Measurements from ENCODE around the gene VTI1B. TPM values are rescaled to one million over a fixed set of nuclear protein-coding genes. Genes with fewer than 3 reads are reported as not detected.

The VTI1B gene
- total RNA-seq, 1 donor from 2014 or later = 108 TPM

DNA sequence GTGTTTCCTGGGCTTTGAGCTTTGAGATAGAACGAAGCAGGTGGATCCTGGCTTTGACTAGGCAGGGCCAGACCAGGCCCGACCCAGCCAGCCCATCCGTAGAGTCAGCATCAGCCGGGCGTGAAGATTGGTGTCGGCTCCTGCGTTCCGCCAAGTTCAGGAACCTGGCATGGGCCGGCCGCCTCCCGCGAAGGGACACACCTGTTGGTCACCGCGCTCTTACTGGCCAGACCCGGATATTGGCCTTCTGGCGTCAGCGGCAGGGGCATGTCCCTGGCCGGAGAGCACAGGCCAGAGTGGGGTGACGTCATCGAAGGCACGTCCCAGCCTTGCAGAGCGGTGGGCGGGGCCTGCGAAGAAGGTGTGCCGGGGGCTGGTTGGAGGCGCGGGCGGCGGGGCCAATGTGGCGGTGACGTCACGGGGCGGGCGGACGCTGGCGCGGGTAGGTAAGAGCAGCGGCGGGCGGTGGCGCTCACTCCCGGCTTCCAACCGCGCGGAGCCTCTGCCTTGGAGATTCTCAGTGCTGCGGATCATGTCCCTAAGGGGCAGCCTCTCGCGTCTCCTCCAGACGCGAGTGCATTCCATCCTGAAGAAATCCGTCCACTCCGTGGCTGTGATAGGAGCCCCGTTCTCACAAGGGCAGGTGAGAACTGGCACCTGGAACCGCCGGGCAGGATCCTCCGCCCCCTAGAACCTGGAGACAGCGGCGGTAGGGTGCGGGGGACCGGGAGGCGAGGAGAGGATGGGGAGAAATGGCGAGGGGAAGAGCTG, 54.8 kb downstream of the VTI1B start, which contains the start of gene ARG2:
Gene ARG2, plus strand, starts transcription at position 475 of the 771 bp plus-strand sequence. Its CDS starts 58 bp downstream, at position 533.
- Histone ChIP-seq H3K27ac (peak within 1 kb of the TSS; percentile 70), H3K27me3 (ENCODE audit: low read depth) (no peaks in the 10 kb centered on the region), H3K4me3 (peak within 1 kb of the TSS; percentile 72), H3K4me1 (peaks cover 22% of the 10 kb centered on the region), H3K36me3 (no peaks in the 10 kb centered on the region), H3K9me3 (no peaks in the 10 kb centered on the region)
- DNase-seq = peak; percentile 100
- peak; percentile 99 for ATAC-seq
- intact Hi-C loops (cut with DNase I) = loop anchor here (10.0 kb wide), 1 partner anchor 85 kb away; the partner anchor contains the start of gene RDH12
- TF ChIP-seq, protein P1, sequence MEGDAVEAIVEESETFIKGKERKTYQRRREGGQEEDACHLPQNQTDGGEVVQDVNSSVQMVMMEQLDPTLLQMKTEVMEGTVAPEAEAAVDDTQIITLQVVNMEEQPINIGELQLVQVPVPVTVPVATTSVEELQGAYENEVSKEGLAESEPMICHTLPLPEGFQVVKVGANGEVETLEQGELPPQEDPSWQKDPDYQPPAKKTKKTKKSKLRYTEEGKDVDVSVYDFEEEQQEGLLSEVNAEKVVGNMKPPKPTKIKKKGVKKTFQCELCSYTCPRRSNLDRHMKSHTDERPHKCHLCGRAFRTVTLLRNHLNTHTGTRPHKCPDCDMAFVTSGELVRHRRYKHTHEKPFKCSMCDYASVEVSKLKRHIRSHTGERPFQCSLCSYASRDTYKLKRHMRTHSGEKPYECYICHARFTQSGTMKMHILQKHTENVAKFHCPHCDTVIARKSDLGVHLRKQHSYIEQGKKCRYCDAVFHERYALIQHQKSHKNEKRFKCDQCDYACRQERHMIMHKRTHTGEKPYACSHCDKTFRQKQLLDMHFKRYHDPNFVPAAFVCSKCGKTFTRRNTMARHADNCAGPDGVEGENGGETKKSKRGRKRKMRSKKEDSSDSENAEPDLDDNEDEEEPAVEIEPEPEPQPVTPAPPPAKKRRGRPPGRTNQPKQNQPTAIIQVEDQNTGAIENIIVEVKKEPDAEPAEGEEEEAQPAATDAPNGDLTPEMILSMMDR (IDR thresholded peaks at IDR 0.05) = no peak

DNA sequence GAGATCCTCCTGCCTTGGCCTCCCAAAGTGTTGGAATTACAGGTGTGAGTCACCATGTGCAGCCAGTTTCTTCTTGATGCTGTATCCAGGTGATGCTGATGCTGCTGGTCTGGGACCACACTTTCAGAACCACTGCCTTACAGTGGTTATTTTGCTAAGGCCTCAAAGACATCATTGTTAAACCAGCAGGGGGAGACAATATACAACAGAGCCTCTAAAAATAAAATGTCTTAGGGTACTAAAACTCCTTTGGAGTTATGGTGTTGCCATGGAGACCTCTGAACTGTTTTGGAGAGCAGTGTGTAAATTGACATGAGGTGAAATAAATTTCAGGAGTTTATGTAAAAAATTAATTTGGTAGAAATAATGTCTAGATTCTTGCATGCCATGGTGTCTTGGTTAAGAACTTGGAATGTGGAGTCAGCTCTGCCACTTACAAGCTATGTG, 55.8 kb downstream of the VTI1B start:
- no peaks in the 10 kb centered on the region for H3K36me3 ChIP-seq
- TF ChIP-seq, protein P1 (IDR thresholded peaks at IDR 0.05) = peak; percentile 60
- no peak for DNase-seq
- H3K4me3 ChIP-seq = no peak overlapping the region
- intact Hi-C loops (cut with DNase I) = loop anchor here (10.0 kb wide), 1 partner anchor 86 kb away; the partner anchor contains the start of gene RDH12
- peak; percentile 66 to 67 for ATAC-seq
- peak overlapping the region; percentile 70 for H3K27ac ChIP-seq
- H3K9me3 ChIP-seq = no peaks in the 10 kb centered on the region
- peaks cover 22% of the 10 kb centered on the region for H3K4me1 ChIP-seq
- no peaks in the 10 kb centered on the region for H3K27me3 ChIP-seq (ENCODE audit: low read depth)

DNA sequence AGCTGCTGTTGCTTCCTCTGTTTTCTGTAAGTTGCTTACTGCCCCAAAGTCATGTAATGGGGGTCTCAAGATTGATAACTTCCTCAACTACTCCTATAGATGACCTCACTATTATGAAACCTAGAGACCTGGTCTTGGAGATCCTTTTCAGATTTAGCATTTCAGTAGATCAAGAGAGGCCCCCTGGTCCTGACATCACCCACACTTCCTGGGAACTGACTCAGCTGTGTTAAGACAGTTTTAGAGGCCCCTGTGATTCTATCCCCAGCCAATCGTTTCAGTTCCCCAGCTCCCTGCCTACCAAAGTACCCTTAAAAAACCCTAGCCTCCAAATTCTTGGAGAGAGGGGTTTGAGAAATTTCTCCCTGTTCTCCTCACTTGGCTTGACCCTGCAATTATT, 63.9 kb downstream of the VTI1B start:
- no peak for ATAC-seq
- intact Hi-C loops (cut with DNase I) = loop anchor here (10.0 kb wide), 1 partner anchor 94 kb away; the partner anchor contains the start of gene RDH12
- no peaks in the 10 kb centered on the region for H3K4me1 ChIP-seq
- H3K27ac ChIP-seq = no peak overlapping the region
- H3K27me3 ChIP-seq (ENCODE audit: low read depth) = no peaks in the 10 kb centered on the region
- no peaks in the 10 kb centered on the region for H3K36me3 ChIP-seq
- no peak overlapping the region for H3K4me3 ChIP-seq
- DNase-seq = no peak
- TF ChIP-seq, protein P1 (IDR thresholded peaks at IDR 0.05) = no peak
- no peaks in the 10 kb centered on the region for H3K9me3 ChIP-seq

DNA sequence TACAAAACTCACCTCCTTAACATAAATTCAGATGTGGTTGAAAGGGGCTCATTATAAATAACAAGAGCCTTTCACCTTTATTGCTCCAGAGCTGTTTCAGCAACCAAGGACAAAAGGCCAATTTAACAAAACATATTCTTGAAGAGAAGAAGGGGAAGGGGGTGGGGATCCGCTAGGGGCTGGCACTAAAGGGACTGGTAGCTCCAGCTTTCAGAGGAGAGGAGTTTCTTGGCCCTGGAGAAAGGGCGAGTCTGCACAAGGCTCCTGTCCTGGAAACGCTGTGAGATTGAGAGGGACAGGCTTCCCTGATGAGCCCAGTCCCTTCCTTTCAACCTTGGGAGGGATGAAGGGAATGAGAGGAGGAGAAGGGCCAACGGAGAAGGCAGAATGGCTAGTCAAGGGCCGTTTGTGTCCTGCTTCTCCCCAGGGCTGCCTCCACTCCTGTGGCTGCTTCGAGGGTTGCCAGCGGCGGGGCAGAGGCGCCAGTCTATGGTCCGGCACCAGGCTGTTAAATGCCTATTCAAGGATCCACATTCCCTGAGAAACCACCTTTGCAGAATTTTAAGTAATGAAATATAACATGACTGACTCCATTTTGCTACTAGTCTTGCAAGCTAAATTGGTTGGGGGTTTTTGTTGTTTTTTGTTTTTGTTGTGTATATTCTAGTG, 64.7 kb downstream of the VTI1B start:
- ATAC-seq (no peak), DNase-seq (no peak)
- Histone ChIP-seq H3K4me3 (no peak overlapping the region), H3K36me3 (no peaks in the 10 kb centered on the region), H3K4me1 (no peaks in the 10 kb centered on the region), H3K27ac (no peak overlapping the region), H3K27me3 (ENCODE audit: low read depth) (no peaks in the 10 kb centered on the region), H3K9me3 (no peaks in the 10 kb centered on the region)
- TF ChIP-seq, protein P1 (IDR thresholded peaks at IDR 0.05) = no peak
- intact Hi-C loops (cut with DNase I) = loop anchor here (10.0 kb wide), 1 partner anchor 95 kb away; the partner anchor contains the start of gene RDH12

DNA sequence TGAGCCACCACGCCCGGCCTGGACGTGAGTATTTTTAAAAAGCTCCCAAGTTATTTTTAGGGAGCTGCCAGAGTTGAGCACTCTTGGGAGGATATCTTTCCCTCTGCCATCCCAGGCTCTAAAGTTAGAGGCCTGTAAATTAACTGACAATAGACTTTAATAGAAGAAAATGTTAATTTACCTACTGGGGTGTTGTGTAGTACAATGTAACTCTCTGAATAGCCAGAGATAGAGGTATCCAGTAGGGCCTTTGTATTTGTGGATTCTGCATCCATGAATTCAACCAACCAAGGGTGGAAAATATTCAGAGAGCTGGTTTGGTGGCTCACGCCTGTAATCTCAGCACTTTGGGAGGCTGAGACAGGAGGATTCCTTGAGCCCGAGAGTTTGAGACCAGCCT, 66.8 kb downstream of the VTI1B start:
- TF ChIP-seq, protein P1 (IDR thresholded peaks at IDR 0.05) = no peak
- no peaks in the 10 kb centered on the region for H3K9me3 ChIP-seq
- no peaks in the 10 kb centered on the region for H3K27me3 ChIP-seq (ENCODE audit: low read depth)
- DNase-seq = no peak
- H3K27ac ChIP-seq = no peak overlapping the region
- H3K4me1 ChIP-seq = no peaks in the 10 kb centered on the region
- no peak for ATAC-seq
- H3K36me3 ChIP-seq = no peaks in the 10 kb centered on the region
- intact Hi-C loops (cut with DNase I) = no loop called here
- H3K4me3 ChIP-seq = no peak overlapping the region
